Osteoblast (primary cell): ENCODE measurements around the gene PSMD1. TPM values are rescaled to one million over a fixed set of nuclear protein-coding genes. Genes with fewer than 3 reads are reported as not detected.
"Not testable (repeated sequence)": the region's sequence is repeated elsewhere in the genome, so short reads cannot be mapped to it uniquely, and the experiment has no call there.

Experiments
- DNase-seq: peaks from one replicate; pipeline ENCODE4 v3.0.0; 2011; ENCODE audit warnings: low spot score, mixed read lengths; ENCODE audit not compliant: insufficient read length; ENCODE audit errors: missing footprints
- H2AFZ ChIP-seq: 2 replicates; pipeline ENCODE4 v1.6.0; 2011; ENCODE audit warnings: mild to moderate bottlenecking, low read length
- H3K27ac ChIP-seq: 2 replicates; pipeline ENCODE4 v1.5.1; 2011; ENCODE audit warnings: mild to moderate bottlenecking, low read depth, low read length, moderate library complexity
- H3K27me3 ChIP-seq: 2 replicates; pipeline ENCODE4 v1.6.0; 2012; ENCODE audit warnings: mild to moderate bottlenecking, control low read depth, inconsistent platforms, low read length, moderate library complexity; ENCODE audit not compliant: insufficient read depth
- H3K36me3 ChIP-seq: 2 replicates; pipeline ENCODE4 v1.5.1; 2011; ENCODE audit warnings: mild to moderate bottlenecking, low read length, control low read depth, moderate library complexity; ENCODE audit not compliant: insufficient read depth
- H3K4me1 ChIP-seq: 2 replicates; pipeline ENCODE4 v1.5.1; 2011; ENCODE audit warnings: mild to moderate bottlenecking, low read length, control low read depth, moderate library complexity; ENCODE audit not compliant: insufficient read depth
- H3K4me2 ChIP-seq: 2 replicates; pipeline ENCODE4 v1.6.0; 2011; ENCODE audit warnings: mild to moderate bottlenecking, low read length; ENCODE audit not compliant: insufficient read depth
- H3K4me3 ChIP-seq: fragments of 200-600 bp; sonication (generic); 3 replicates; pipeline ENCODE4 v1.5.1; 2012; ENCODE audit warnings: mild to moderate bottlenecking, low read length, inconsistent platforms; ENCODE audit not compliant: insufficient read depth
- H3K79me2 ChIP-seq: 2 replicates; pipeline ENCODE4 v1.6.0; 2012; ENCODE audit warnings: mild to moderate bottlenecking, low read length, control low read depth, inconsistent platforms; ENCODE audit not compliant: insufficient read depth
- H3K9me3 ChIP-seq: 2 replicates; pipeline ENCODE4 v1.5.1; 2011; ENCODE audit warnings: low read depth, low read length, control low read depth
- H4K20me1 ChIP-seq: 2 replicates; pipeline ENCODE4 v1.6.0; 2012; ENCODE audit warnings: mild to moderate bottlenecking, low read length, control low read depth; ENCODE audit not compliant: insufficient read depth
- CTCF ChIP-seq: IDR thresholded peaks from 2 replicates; pipeline ENCODE4 v1.5.1; 2011; ENCODE audit warnings: mild to moderate bottlenecking, low read depth, low read length, moderate library complexity; ENCODE audit errors: extremely low read depth
- total RNA-seq: library from RNA; depleted of rRNA; stranded (reverse); fragments of >200 nt; gene quantifications from 2 replicates; pipeline ENCODE4 v1.2.3, GENCODE V29; 2012

The PSMD1 gene
- total RNA-seq, 1 donor: 112 TPM

- Histone ChIP-seq H3K27me3 (peaks cover 34% of the 10 kb centered on the region), H4K20me1 (no peaks in the 10 kb centered on the region), H3K36me3 (no peaks in the 10 kb centered on the region), H3K4me1 (no peaks in the 10 kb centered on the region), H3K4me3 (no peak overlapping the region), H2AFZ (no peak overlapping the region), H3K9me3 (no peaks in the 10 kb centered on the region), H3K4me2 (no peak overlapping the region), H3K79me2 (no peaks in the 10 kb centered on the region), H3K27ac (no peak overlapping the region)
- DNase-seq: peak; percentile 73
- no peak for TF ChIP-seq CTCF
These were observed 39.5 kb upstream of the PSMD1 start for GRCh38 chr2:231017231-231017598.

DNA sequence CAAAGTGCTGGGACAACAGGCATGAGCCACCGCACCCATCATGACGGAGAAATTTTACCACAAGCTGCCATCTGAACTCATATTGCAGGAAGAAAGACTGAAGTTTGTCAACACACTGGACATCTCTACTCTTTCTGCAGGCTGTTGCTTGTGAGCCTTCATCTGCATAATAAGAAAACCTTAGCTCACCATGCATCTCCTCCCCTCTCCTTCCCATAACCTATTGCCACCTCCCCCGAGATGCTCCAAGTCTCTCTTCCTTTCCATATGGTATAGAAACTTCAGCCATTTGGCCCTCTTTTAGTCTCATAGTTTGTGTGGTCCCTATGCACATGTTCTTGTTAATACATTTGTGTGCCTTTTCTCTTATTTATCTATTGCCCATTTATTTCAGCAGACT is 38.5 kb upstream of the PSMD1 start:
- no peak for DNase-seq
- H4K20me1 ChIP-seq: no peaks in the 10 kb centered on the region
- no peaks in the 10 kb centered on the region for H3K4me1 ChIP-seq
- peaks cover 24% of the 10 kb centered on the region for H3K27me3 ChIP-seq
- no peaks in the 10 kb centered on the region for H3K79me2 ChIP-seq
- no peak overlapping the region for H2AFZ ChIP-seq
- H3K4me3 ChIP-seq: no peak overlapping the region
- no peaks in the 10 kb centered on the region for H3K9me3 ChIP-seq
- H3K4me2 ChIP-seq: no peak overlapping the region
- no peak for TF ChIP-seq CTCF
- H3K36me3 ChIP-seq: no peaks in the 10 kb centered on the region
- H3K27ac ChIP-seq: no peak overlapping the region

DNA sequence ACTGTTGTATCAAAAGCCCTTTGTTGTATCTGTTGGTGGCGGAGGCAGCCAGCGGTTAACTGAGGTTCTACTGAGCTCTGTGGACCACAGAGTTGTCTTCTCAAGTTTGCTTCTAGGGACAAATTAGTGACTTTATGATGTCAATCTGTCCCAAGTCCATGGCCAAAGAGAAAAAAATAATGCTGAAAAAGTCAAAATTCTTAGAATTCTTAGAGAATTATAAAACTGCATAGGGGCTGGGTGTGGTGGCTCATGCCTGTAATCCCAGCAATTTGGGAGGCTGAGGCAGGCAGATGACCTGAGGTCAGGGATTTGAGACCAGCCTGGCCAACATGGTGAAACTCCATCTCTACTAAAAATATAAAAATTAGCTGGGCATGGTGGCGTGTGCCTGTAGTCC is 31.6 kb upstream of the PSMD1 start:
- H3K4me2 ChIP-seq, H3K4me3 ChIP-seq, H3K27me3 ChIP-seq, H2AFZ ChIP-seq, H4K20me1 ChIP-seq, DNase-seq, H3K27ac ChIP-seq, H3K79me2 ChIP-seq, H3K36me3 ChIP-seq, H3K4me1 ChIP-seq, H3K9me3 ChIP-seq: not testable (repeated sequence)

GRCh38 chr2:231028889-231029288 is 27.8 kb upstream of the PSMD1 start:
- no peak overlapping the region for H3K4me3 ChIP-seq
- H3K4me1 ChIP-seq: no peaks in the 10 kb centered on the region
- H3K27me3 ChIP-seq: peaks cover 10% of the 10 kb centered on the region
- no peak for TF ChIP-seq CTCF
- no peak overlapping the region for H3K4me2 ChIP-seq
- H3K36me3 ChIP-seq: no peaks in the 10 kb centered on the region
- no peak overlapping the region for H3K27ac ChIP-seq
- H3K9me3 ChIP-seq: no peaks in the 10 kb centered on the region
- no peaks in the 10 kb centered on the region for H3K79me2 ChIP-seq
- no peaks in the 10 kb centered on the region for H4K20me1 ChIP-seq
- DNase-seq: no peak
- no peak overlapping the region for H2AFZ ChIP-seq

- Histone ChIP-seq H3K79me2 (no peaks in the 10 kb centered on the region), H3K4me1 (no peaks in the 10 kb centered on the region), H3K4me3 (no peak overlapping the region), H2AFZ (no peak overlapping the region), H4K20me1 (no peaks in the 10 kb centered on the region), H3K4me2 (no peak overlapping the region), H3K9me3 (no peaks in the 10 kb centered on the region), H3K27me3 (peaks cover 16% of the 10 kb centered on the region), H3K36me3 (no peaks in the 10 kb centered on the region), H3K27ac (no peak overlapping the region)
- DNase-seq: no peak
- no peak for TF ChIP-seq CTCF
These were observed 27.1 kb upstream of the PSMD1 start for GRCh38 chr2:231029563-231029962.
